HTERT RPE-1 (cell line): ENCODE measurements around the gene DAB2IP.

Source experiments
- in situ Hi-C: fragments of 300-500 bp; cut with MboI; formaldehyde crosslinking; loops from 4 replicates; pipeline ENCODE4 v1.14.3; 2020; ENCODE audit warnings: low sequenced_read_pairs

The DAB2IP gene

DNA sequence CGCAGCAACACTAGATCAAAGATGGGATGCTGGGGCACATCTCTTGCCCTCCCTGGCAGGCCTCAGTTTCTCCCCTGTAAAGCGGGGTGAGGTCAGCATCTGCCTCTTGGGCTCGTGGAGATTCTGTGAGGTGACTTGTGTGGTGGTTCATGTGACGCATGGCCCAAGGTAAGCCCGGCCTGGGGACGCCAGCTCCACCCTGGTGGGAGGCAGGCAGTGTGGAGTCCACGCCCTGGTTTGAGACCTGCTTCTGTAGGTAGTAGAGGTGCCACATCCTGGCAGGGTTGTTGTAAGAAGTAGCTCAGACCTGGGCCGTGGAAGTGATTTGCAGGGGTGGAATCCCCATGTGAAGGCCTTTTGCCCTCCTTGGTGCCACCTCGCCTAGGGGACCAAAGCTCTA is 101.5 kb downstream of the DAB2IP start:
- in situ Hi-C loops, result no loop called here

DNA sequence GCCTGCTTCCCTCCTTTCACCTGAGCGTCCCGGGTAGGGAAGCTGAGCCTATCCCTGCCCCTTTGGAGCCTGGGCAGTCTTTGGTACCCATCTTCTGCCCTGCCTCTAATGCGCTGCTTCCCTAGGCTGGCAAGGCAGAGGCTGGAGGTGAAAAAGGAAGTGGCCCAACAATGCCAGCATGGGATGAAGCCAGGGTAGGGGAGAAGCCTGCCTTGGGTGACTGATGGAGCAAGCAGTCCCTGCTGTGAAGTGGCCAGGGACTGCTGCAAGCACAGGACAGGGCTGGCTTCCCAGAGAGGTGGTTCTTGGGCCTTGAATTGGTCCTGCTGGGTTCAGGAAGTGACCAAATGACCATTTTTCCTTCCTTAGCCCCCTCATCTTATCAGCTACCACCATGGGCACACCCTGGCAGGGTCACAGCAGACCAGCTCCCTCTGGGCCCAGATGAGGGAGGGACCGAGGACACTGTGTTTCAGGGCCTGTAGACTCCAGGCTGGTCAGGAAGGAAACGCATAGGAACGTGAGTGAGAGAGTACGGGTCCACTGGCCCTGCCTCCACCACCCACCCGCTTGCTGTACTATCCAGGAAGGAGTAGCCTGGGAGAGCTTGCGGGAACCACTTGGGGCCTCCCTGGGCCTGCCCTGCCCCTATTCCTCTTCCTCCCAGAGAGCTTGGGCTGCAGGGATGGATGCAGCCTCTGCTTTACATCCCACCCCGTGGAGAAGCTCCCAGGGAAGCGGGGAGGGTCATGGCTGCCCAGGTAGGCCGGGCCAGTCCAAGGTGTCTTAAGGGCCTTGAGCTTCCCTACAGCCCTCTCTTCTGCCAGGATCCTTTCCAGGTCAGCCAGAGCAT is 102.6 kb downstream of the DAB2IP start:
- in situ Hi-C loops, result no loop called here

DNA sequence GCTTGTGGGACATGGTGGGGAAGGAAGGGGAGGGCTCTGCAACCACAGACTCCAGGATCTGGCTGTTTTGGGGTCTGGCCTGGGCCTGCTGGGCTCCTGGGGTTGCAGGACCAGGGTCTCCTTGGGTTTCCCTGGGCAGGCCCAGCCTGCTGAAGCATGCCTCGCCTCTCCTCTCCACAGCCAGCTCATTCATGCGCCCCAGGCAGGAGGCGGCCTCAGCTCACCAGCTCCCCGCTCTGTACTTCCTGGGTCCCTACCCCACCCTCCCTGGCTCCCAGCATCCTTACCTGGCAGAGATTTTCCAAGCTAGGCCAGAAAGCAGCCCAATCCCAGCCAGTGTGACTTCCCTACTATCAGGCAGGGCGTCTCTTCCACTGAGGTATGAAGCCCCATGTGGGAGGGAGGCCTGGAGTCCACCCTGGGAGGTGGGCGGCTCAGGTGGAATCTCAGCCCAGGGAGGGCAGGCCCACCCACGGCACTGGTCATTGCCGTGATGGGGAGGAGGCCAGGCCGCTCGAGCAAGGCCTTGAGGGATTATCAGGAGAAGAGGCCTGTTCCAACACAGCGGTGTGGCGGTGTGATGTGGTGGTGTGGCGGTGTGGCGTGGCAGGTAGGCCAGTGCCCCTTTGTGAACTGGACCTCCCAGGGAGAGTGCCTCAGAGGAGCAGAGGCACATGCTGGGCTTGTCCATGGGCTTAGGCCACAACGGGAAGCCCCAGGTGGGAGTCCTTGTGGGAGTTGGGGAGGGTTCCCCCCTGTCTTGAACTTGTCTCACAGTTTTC is 103.4 kb downstream of the DAB2IP start:
- in situ Hi-C loops, result no loop called here

DNA sequence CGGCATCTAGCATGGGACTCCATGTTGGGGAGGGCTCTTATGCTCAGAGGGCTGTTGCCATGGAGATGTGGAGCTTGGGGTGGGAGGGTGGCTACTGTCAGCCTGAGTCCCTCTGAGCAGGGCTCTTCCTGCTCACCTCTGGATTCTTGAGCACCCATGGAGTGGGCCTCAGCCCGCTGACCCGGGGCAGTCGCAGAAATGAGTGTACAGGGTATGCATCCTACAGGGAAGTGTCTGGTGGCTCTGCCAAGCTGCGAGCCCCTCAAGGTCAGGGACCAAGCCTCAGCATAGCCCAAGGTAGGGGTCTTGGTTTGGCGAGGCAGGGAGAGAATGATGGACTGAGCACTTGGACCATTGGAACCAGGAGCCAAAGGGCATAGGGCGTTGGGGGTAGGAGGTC is 104.1 kb downstream of the DAB2IP start:
- in situ Hi-C loops, result no loop called here

DNA sequence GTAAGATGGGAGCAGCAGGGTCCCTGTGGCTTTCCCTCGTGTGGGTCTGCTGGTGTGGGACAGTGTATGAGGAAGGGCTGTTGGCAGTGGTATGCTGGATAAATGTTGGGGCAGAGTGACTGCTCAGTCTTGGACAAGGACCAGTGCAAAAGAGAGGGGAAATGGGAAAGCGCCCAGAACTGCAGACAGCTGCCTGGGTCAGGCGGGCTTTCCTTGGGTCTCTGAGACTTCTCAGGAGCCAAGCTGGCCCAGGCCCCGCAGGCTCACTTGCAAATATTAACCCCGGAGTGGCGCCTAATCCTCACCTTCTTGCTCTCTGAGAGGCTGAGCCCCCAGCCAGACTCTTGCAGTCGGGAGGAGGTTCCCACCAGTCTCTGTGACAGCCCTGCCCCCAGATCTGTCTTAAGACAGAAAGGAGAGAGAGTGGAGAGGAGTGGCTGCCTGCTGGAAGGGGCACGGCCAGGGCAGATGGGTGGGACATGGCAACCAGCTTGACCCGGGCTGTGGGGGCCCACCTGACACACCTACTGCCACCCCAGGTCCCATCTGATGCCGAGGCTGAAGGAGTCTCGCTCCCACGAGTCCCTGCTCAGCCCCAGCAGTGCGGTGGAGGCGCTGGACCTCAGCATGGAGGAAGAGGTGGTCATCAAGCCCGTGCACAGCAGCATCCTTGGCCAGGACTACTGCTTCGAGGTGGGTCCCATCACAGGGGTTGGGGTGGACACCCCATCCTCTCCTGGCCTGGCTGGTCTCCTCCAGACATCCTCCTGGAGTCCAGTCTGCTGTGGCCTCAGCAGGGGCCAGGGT is 105.2 kb downstream of the DAB2IP start:
- in situ Hi-C loops, result no loop called here

DNA sequence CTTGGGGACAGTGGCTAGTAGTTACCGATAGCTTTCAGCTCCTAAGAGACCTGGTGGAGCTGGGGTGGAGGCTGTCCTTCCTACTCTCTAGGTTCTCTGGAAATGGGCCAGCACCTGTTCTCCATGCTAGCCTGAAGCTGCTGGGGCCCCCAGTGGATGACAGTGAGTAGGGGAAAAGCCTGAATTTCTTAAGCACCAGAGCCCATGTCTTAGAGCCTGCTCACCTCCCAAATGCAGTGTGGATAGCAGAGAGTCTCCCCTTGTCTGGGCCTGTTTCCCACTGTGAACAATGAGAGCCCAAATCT is 105.8 kb downstream of the DAB2IP start:
- in situ Hi-C loops, result no loop called here

DNA sequence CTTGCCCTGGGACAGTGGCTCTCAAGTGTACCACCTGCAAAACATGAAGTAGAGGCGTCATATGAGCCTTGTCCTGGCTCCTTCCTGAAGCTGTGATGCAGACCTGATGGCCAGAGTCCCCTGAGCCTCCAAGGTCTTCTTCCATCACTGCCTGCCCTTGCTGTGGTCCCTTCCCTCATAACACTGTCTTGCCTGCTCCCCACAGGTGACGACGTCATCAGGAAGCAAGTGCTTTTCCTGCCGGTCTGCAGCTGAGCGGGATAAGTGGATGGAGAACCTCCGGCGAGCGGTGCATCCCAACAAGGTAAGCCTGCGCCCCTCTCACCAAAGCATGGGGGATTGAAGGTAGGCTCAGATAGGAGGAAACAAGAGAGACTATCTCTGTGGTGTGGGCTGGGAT is 107.3 kb downstream of the DAB2IP start:
- in situ Hi-C loops, result no loop called here

DNA sequence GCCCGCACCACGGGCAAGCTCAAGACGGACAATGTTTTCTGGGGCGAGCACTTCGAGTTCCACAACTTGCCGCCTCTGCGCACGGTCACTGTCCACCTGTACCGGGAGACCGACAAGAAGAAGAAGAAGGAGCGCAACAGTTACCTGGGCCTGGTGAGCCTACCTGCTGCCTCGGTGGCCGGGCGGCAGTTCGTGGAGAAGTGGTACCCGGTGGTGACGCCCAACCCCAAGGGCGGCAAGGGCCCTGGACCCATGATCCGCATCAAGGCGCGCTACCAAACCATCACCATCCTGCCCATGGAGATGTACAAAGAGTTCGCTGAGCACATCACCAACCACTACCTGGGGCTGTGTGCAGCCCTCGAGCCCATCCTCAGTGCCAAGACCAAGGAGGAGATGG is 108.6 kb downstream of the DAB2IP start:
- in situ Hi-C loops, result no loop called here

DNA sequence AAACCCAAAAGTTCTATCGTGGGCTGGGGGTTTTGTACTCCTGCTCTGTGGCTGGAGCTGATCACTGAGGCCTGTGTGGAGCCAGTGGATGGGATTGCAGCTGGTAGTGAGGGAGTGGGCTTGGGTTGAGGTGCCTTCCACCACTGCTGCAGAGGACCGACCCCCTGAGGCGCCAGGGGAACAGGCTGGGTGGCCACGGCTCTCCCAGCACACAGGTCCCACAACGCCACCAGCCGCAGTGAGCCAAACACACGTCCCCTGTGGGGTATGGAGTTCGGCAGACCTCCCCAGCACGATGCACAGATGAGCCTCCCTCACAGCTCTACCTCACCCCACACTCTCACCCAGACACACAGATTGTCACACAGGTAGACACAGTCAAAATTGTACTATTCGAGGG is 109.1 kb downstream of the DAB2IP start:
- in situ Hi-C loops, result no loop called here

DNA sequence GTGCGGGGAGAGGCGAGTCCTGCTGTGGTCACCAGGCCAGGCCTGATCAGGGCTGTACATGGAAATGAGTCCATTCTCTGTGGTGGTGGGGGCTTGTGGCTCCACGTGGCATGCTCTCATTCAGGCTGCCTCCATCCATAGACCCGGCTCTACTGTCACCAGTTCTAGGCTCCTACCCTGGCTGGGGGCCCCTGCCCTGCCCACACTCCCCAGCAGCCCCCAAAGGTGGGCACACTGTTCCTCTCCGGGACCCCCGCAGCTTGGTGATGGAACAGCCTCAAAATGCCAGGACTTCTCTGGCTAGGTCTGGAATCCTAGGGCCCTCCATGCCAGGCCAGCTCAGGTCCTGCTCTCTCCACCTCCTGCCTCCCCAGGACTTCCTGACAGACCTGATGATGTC is 111.7 kb downstream of the DAB2IP start:
- in situ Hi-C loops, result no loop called here

DNA sequence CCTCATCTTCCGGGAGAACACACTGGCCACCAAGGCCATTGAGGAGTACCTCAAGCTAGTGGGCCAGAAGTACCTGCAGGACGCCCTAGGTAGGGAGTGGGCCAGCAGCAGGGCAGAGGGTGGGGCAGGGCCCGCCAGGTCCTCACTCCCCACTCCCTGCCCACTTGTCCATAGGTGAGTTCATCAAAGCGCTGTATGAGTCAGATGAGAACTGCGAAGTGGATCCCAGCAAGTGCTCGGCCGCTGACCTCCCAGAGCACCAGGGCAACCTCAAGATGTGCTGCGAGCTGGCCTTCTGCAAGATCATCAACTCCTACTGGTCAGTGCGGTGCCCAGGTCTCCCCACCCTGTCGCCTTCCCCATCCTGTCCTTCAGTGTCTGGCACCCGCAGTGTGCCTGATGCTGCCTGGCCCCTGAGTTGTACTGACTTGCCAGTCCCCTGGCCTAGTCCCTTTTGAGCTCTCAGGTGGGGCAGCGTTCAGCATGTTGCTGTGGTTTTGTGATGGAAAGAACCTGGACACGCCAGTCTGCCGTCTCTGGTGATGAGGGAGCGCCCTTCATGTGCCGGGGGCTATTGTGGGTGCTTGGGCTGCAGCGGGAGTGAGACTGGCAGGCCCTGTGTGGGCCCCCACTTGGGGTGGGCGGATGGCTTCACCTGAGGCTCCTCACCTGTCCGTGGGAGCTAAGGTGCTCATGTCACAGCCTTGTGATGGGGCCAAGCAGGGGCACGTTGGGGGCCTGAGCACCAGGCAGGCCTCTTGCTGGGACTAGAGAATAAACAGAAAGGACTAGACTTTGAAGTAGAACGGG is 112.3 kb downstream of the DAB2IP start:
- in situ Hi-C loops, result no loop called here

DNA sequence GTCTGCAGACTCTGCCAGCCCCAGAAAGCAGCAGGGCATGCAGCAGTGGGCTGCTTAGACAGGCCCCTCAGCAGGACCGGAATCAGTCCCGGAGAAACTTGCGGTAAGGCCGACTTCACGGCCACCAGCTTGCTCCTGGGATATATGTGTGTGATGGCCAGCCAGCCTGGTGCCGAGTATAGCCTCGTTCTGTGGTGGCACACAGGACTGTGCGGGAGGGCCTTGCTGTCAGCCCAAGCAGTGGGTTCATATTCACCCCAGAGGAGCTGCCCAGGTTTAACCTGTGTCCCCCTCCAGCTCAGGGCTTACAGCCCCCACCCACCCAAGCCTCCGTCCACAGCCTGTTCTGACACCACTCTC is 112.9 kb downstream of the DAB2IP start:
- in situ Hi-C loops, result no loop called here

DNA sequence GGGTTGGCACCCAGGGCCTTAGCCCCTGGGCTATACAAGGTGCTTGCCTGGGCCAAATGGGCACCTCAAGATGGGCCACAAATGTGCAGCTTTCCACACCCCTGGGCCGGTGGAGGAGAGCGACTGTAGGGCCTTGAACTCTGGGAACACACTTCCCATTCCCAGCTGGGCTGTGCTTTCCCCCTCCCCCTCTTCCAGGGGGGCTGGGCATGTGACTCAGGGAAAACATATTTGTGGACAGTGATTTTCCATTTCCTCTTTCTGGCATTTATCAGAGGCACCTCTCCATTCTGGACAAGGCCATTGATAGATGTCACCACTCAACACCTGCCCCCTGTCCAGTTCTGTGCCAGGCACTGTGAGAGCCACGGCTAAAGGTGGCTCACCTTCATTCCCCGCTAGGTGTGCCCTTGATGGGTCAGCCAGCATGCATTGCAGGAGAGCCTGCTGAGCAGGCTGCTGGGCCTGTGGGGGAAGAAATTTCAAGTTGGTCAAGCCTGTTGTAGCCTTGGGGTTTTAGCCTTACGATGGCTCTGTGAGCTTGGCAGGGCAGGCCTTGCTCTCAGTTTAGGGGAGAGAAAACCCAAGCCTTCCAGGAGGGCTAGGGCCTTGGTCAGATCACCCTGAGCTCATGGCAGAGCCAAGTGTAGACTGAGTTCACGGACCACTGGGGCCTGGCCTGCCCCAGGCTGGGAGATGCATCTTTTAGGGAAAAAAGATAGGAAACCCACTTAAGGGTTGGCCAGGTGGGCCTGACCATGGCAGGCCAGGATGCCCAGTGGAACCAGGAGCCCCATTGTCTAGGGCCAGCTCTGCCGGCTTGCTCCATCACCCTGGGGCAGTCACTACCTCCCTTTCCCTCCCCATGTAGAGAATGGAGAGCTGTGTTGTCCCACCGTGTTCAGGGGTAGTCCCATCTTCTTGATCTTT is 113.9 kb downstream of the DAB2IP start:
- in situ Hi-C loops, result no loop called here

DNA sequence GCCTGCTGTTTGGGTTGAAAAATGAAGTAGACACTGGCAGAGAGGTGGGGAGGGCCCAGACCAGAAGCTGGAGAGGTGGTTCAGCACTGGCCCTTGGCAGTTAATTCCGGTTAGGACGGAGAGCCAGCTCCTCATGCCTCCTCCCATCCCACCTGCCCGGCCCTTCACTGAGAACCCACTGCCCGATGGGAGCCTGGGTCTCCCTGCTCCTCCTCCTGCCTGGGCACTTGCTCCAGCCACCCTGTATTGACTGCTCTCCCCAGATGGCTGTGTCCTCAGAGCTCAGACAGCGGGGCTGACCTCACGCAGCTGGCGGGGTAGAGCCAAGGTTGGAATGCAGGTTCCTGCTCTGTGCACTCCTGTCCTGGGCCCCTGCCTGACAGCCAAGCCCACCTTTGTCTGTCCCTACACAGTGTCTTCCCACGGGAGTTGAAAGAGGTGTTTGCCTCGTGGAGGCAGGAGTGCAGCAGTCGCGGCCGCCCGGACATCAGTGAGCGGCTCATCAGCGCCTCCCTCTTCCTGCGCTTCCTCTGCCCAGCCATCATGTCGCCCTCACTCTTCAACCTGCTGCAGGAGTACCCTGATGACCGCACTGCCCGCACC is 114.7 kb downstream of the DAB2IP start:
- in situ Hi-C loops, result no loop called here

DNA sequence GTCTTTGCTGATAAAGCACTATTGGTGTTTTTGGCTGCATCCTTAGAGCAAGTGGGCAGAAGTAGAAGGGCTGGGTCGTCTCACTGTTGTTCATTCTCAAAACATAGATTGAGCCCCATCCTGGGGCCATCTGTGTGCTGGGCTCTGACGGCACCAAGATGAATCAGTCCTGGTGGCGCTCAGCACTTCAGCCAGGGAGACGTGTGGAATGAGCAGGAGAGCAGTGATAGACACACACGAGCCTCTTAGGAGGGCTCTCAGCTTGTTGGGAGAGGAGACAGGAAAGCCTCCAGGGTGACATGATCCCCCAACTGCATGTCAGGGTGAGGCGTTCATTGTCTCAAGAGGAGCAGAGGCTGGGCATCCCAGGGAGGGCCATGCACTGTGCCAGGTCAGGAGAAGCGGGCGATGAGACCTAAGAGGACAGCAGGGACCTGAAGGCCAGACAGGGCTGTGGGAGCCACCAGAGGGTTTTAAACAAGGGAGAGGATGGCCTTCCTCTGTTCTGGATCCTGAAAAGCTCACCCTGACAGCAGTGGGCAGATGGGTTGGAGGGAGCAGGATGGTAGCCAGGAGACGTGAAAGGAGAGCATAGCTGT is 115.8 kb downstream of the DAB2IP start:
- in situ Hi-C loops, result no loop called here

DNA sequence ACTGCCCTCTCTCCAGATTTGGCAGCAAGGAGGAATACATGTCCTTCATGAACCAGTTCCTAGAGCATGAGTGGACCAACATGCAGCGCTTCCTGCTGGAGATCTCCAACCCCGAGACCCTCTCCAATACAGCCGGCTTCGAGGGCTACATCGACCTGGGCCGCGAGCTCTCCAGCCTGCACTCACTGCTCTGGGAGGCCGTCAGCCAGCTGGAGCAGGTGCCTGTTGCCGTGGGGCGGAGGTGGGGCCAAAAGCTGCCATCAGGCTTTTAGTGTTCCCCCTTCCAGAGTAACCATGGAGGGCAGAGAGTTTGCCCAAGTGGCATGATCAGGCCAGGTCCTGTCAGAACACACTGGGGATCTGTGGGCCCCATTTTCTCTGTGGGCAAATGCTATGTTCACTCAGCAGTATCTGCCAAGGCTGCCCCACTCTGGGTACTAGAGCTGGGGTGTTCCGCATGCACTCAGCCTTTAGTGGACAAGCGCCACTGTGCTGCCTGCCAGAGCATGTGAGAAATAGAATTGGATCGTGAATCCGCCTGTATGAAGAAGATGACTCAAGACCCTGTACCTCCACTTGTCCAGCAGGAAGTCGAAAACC is 117.1 kb downstream of the DAB2IP start:
- in situ Hi-C loops, result no loop called here

DNA sequence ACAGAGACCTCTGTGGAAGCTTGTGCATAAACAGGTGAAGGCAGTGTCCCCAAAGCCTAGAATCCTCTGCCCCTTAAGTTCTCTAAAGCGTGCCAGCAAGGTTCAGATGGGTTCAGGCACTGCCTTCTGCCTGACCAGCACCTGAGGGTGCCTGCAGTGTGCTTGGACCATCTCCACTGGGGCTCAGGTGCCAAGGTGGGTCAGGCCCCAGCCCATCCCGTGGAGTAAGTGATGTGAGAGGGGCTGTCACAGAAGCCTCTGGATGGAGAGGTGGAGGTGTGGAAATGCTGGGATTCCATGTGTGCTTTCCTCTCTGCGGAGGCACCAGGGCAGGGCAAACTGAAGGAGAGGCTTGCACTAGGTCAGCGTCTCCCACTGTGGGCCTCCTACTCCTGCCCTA is 118.5 kb downstream of the DAB2IP start:
- in situ Hi-C loops, result no loop called here

DNA sequence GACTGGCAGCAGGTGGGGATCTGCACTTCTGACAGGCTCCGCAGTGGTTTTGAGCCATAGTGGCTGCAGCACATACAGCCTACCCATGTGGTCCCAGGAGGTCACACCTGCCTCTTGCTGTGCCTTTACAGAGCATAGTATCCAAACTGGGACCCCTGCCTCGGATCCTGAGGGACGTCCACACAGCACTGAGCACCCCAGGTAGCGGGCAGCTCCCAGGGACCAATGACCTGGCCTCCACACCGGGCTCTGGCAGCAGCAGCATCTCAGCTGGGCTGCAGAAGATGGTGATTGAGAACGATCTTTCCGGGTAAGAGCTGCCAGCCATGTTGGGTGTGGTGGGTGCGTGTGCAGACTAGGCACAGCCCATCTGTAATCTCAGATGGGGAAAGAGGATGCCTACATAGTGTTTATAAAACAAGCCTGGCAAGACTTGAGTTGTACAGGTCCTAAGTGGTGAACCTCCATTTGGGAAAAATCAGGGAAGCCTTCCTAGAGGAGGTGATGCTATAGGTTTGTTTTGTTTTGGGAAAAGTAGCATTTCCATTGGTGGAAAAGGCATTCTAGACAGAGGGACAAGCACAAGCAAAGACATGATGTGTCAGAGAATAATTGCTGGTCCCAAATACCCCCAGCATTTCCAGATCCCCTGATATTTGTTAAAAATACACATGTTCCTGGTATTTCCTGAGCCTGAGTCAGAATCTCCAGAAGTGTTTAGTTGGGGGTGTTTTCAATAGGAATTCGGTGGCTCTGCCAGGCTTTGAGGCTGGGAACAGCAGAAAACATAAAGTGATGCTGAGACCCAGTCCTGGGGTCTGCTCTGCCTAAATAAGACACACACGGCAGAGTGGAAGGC is 119.2 kb downstream of the DAB2IP start:
- in situ Hi-C loops, result no loop called here
